NB4 (cell line): ENCODE measurements around the gene CD47.
A peak's percentile ranks its signal among the peaks of the same experiment; 100 is the strongest.

Experiments used
- DNase-seq: peaks from one replicate; pipeline ENCODE4 v3.0.0; 2010; ENCODE audit warnings: low read depth
- H3K4me3 ChIP-seq: one replicate; pipeline ENCODE4 v1.5.1; 2011; ENCODE audit warnings: mild to moderate bottlenecking, low read depth, low read length, moderate library complexity
- CTCF ChIP-seq: IDR thresholded peaks from one replicate; pipeline ENCODE4 v1.5.1; 2012; ENCODE audit warnings: low read depth, low read length
- MAX ChIP-seq: IDR thresholded peaks from 2 replicates; pipeline ENCODE4 v1.6.1; 2011; ENCODE audit warnings: low read depth, low read length
- MYC ChIP-seq: IDR thresholded peaks from 2 replicates; pipeline ENCODE4 v1.6.1; 2011; ENCODE audit warnings: low read depth, low read length
- POLR2A ChIP-seq: IDR thresholded peaks from 2 replicates; pipeline ENCODE4 v1.6.1; 2011; ENCODE audit warnings: mild to moderate bottlenecking; ENCODE audit not compliant: insufficient read length; ENCODE audit errors: extremely low read depth

The CD47 gene

GRCh38 chr3:108090701-108091497 is at the start of gene CD47:
CD47 (minus strand) TSS chr3:108091031; CDS start chr3:108090908, 123 bp downstream.
- TF ChIP-seq POLR2A (peak; percentile 65), MYC (peak; percentile 68; the same call in 1 of the 2 replicates), CTCF (no peak), MAX (peak; percentile 71)
- DNase-seq: peak; percentile 93
- H3K4me3 ChIP-seq: peak within 1 kb of the TSS; percentile 85

DNA sequence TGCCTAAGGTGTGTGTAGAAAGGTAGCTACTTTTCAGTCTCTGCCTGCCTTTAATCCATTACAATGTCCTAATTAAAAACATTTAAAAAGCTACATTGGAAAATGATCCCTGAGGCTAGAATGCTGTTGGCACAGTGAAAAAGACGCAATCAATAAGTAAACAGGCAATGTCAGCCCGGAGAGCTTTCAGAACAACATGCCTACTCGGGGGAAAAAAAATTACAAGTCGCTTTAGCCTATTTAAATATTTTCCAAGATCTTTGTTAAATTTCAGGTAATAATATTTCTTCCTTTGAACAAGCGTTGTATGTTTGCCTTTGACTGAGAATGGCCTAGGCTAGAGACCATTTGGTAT is 46.6 kb upstream of the CD47 start:
- no peak for TF ChIP-seq CTCF
- no peak for TF ChIP-seq POLR2A
- no peak for TF ChIP-seq MAX
- no peak for TF ChIP-seq MYC
- no peak for DNase-seq
- no peak overlapping the region for H3K4me3 ChIP-seq

GRCh38 chr3:108136561-108137459 is 46.0 kb upstream of the CD47 start:
- no peak overlapping the region for H3K4me3 ChIP-seq
- no peak for DNase-seq
- TF ChIP-seq CTCF (no peak), POLR2A (no peak), MAX (no peak), MYC (no peak)

GRCh38 chr3:108134555-108134880 is 43.7 kb upstream of the CD47 start:
- TF ChIP-seq POLR2A (no peak), CTCF (no peak), MYC (no peak), MAX (no peak)
- H3K4me3 ChIP-seq: no peak overlapping the region
- DNase-seq: no peak

DNA sequence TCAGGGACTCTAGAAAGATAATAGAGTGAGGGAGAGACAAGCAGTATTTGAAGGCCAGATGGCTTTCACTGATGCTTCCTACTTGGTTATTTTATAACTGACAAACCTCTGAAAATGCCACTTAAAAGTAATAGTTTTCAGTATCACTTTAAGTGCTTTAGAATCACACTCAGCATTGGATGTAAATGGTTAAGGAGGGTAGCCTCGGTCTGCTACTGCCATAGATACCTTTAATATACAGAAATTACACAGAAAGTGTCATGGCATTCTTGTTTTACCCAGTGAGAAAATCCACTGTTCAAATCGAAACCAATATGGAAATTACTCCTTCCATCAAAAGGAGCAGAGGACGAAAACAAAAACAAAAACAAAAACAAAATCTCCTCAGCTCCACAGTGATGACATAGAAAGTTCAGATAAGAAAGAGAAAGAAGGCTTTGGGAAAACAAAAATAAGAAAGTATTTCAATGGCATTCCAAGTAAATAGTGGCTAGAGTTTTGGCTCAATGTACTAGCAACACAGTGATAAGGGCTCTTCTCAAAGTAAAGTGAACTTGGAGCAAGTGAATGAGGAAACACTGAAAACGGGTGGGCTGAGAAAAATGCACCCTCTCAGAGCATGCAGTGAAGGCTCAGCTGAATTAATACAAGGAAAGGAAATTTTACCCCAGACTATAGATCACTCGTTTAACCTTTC is 43.2 kb upstream of the CD47 start:
- H3K4me3 ChIP-seq: no peak overlapping the region
- DNase-seq: no peak
- no peak for TF ChIP-seq MYC
- no peak for TF ChIP-seq MAX
- no peak for TF ChIP-seq POLR2A
- no peak for TF ChIP-seq CTCF
